GM12878 (cell line): ENCODE measurements around the gene CAMK4. TPM values are rescaled to one million over a fixed set of nuclear protein-coding genes. Genes with fewer than 3 reads are reported as not detected.

Source experiments
- ATAC-seq: fragments of 200-7000 bp; cut with Tn5 transposase; 3 replicates; pipeline ENCODE4 v1.9.1; 2020; ENCODE audit warnings: mild to moderate bottlenecking, moderate library complexity
- BruUV-seq: library from RNA; stranded (reverse); fragments of 400-500 nt; replicated peaks from 2 replicates; lab custom pipeline; 2021; lab: Mats Ljungman, UMichigan
- CTCF ChIA-PET: fragments of 300-600 bp; sonication (Branson Sonifier 250); formaldehyde crosslinking; extraction: SDS; loops from one replicate; lab custom pipeline; 2021; ENCODE audit warnings: inconsistent platforms; lab: Yijun Ruan, JAX
- POLR2A ChIA-PET: fragments of 350-600 bp; formaldehyde crosslinking; extraction: SDS; loops from one replicate; lab custom pipeline; 2021; ENCODE audit warnings: inconsistent platforms; lab: Charles Lee
- RAD21 ChIA-PET: fragments of 300-600 bp; sonication (Branson Sonifier 250); formaldehyde crosslinking; loops from one replicate; lab custom pipeline; 2023; ENCODE audit warnings: antibody characterized with exemption; ENCODE audit not compliant: unreplicated experiment; lab: Charles Lee
- SMC1A ChIA-PET: fragments of 300-600 bp; sonication (Branson Sonifier 250); formaldehyde crosslinking; loops from one replicate; lab custom pipeline; 2023; ENCODE audit not compliant: unreplicated experiment, uncharacterized antibody; lab: Charles Lee
- DNase-seq: peaks from one replicate; pipeline ENCODE4 v3.0.0-alpha.2; 2011; ENCODE audit warnings: low read depth, low spot score
- FAIRE-seq: peaks from 3 replicates; lab custom pipeline; 2011; peaks lifted over from hg19 to GRCh38; lab: Jason Lieb, UNC
- H2AFZ ChIP-seq: 2 replicates; pipeline ENCODE4 v1.6.0; 2011; ENCODE audit warnings: low read depth, low read length, control low read depth; ENCODE audit not compliant: control insufficient read depth
- H3K27ac ChIP-seq: 2 replicates; pipeline ENCODE4 v1.5.1; 2011; ENCODE audit warnings: control low read depth; ENCODE audit not compliant: control insufficient read depth, insufficient read depth
- H3K27me3 ChIP-seq, 2 experiments: replicated peaks in 1 of 2; 2 replicates each; pipeline versions ENCODE4 v1.6.0 to v1.6.1; 2011; ENCODE audit warnings: low read length in 1 of 2; ENCODE audit not compliant: control insufficient read depth in 2 of 2, insufficient read depth in 2 of 2
- H3K36me3 ChIP-seq, 2 experiments: 2 replicates each; pipeline ENCODE4 v1.5.1; 2011; ENCODE audit warnings: low read length in 1 of 2; ENCODE audit not compliant: control insufficient read depth in 2 of 2, insufficient read depth in 2 of 2
- H3K4me1 ChIP-seq: 2 replicates; pipeline ENCODE4 v1.6.1; 2011; ENCODE audit warnings: mild to moderate bottlenecking, low read length, moderate library complexity, mixed read lengths; ENCODE audit not compliant: control insufficient read depth, insufficient read depth
- H3K4me2 ChIP-seq: 2 replicates; pipeline ENCODE4 v1.6.0; 2011; ENCODE audit warnings: control low read depth; ENCODE audit not compliant: control insufficient read depth, insufficient read depth
- H3K4me3 ChIP-seq: fragments of 200-600 bp; sonication (generic); 2 replicates; pipeline ENCODE4 v1.5.1; 2016
- H3K79me2 ChIP-seq: 2 replicates; pipeline ENCODE4 v1.6.0; 2011; ENCODE audit warnings: low read length; ENCODE audit not compliant: control insufficient read depth, insufficient read depth
- H3K9ac ChIP-seq: 2 replicates; pipeline ENCODE4 v1.8.0; 2011; ENCODE audit warnings: low read length, control low read depth, mixed read lengths; ENCODE audit not compliant: control insufficient read depth, insufficient read depth
- H3K9me3 ChIP-seq: replicated peaks from 3 replicates; pipeline ENCODE4 v1.5.1; 2011; ENCODE audit warnings: mild to moderate bottlenecking, low read length; ENCODE audit not compliant: control insufficient read depth, insufficient read depth
- H4K20me1 ChIP-seq: 2 replicates; pipeline ENCODE4 v1.6.0; 2011; ENCODE audit not compliant: control insufficient read depth, insufficient read depth
- CBX5 ChIP-seq: sonication (generic); IDR thresholded peaks from 2 replicates; pipeline ENCODE4 v1.6.1; 2016; ENCODE audit warnings: low read depth, moderate library complexity, mild to moderate bottlenecking, inconsistent platforms
- CEBPZ ChIP-seq: fragments of 150-350 bp; IDR thresholded peaks from 2 replicates; pipeline ENCODE4 v1.6.1; 2016; ENCODE audit warnings: low read depth, low read length
- CHD4 ChIP-seq: fragments of 200-600 bp; sonication (generic); IDR thresholded peaks from 2 replicates; pipeline ENCODE4 v1.6.1; 2016; ENCODE audit warnings: mild to moderate bottlenecking
- EZH2 ChIP-seq: IDR thresholded peaks from 2 replicates; pipeline ENCODE4 v1.6.1; 2012; ENCODE audit warnings: low read depth, mild to moderate bottlenecking, control low read depth, inconsistent platforms, low read length, borderline replicate concordance; ENCODE audit not compliant: control insufficient read depth
- FOS ChIP-seq: IDR thresholded peaks from 3 replicates; pipeline ENCODE4 v1.6.1; 2011; ENCODE audit warnings: borderline replicate concordance; ENCODE audit not compliant: insufficient read length; ENCODE audit errors: extremely low read depth
- HDAC2 ChIP-seq: fragments of 200-600 bp; sonication (generic); IDR thresholded peaks from 2 replicates; pipeline ENCODE4 v1.6.1; 2017
- KLF5 ChIP-seq: fragments of 450-650 bp; IDR thresholded peaks from 2 replicates; pipeline ENCODE4 v1.6.1; 2014; ENCODE audit warnings: mild to moderate bottlenecking; ENCODE audit not compliant: partially characterized antibody
- MTA2 ChIP-seq: fragments of 450-650 bp; IDR thresholded peaks from 2 replicates; pipeline ENCODE4 v1.6.1; 2016; ENCODE audit warnings: low read depth, mild to moderate bottlenecking, moderate library complexity
- RAD21 ChIP-seq: IDR thresholded peaks from 2 replicates; pipeline ENCODE4 v1.6.1; 2011; ENCODE audit warnings: mild to moderate bottlenecking, low read depth, low read length, moderate library complexity; ENCODE audit not compliant: insufficient read depth
- SMAD1 ChIP-seq: fragments of 450-650 bp; IDR thresholded peaks from 2 replicates; pipeline ENCODE4 v1.6.1; 2018; ENCODE audit warnings: mild to moderate bottlenecking, low read depth; ENCODE audit not compliant: partially characterized antibody
- SMC3 ChIP-seq: IDR thresholded peaks from 2 replicates; pipeline ENCODE4 v1.6.1; 2011; ENCODE audit warnings: low read length, improper control_type of control experiment, borderline replicate concordance
- TAF1 ChIP-seq: IDR thresholded peaks from 2 replicates; pipeline ENCODE4 v1.6.1; 2011; ENCODE audit warnings: mild to moderate bottlenecking, low read depth, low read length, borderline replicate concordance
- TARDBP ChIP-seq: IDR thresholded peaks from 2 replicates; pipeline ENCODE4 v1.6.1; 2016; ENCODE audit warnings: borderline replicate concordance
- ZBED1 ChIP-seq: IDR thresholded peaks from 2 replicates; pipeline ENCODE4 v1.6.1; 2016; ENCODE audit warnings: borderline replicate concordance
- ZNF622 ChIP-seq: fragments of 450-650 bp; IDR thresholded peaks from 2 replicates; pipeline ENCODE4 v1.6.1; 2017; ENCODE audit warnings: mild to moderate bottlenecking, inconsistent platforms
- WGBS: methylation state at CpG from one replicate; pipeline ENCODE4 v1.1.6; 2016; ENCODE audit warnings: low lambda C conversion rate; ENCODE audit not compliant: insufficient replicate concordance, insufficient coverage; ENCODE audit errors: missing lambda C conversion rate; 5-methylcytosine and 5-hydroxymethylcytosine counted together
- in situ Hi-C: fragments of 300-500 bp; cut with MboI; formaldehyde crosslinking; loops from 9 replicates; pipeline ENCODE4 v1.14.3; 2018; ENCODE audit warnings: mixed read lengths
- intact Hi-C: fragments of 100-400 bp; cut with micrococcal nuclease; formaldehyde crosslinking; loops from one replicate; pipeline ENCODE4 v1.14.2; 2022; ENCODE audit not compliant: unreplicated experiment
- polyA plus RNA-seq, 11 experiments: library from polyadenylated mRNA; depleted of rRNA in 4 of 11; unstranded in 6 of 11; stranded (reverse) in 5 of 11; fragments of >200 nt; fragmentation: Nextera tagmentation in 4 of 11; fragmentation: Illumina TruSeq in 1 of 11; extraction: Ambion mirVana in 4 of 11; extraction: Trizol in 1 of 11; gene quantifications; 1 replicate in 1 of 11; 2 replicates in 10 of 11; pipeline versions ENCODE4 v1.2.1 to v1.2.3, GENCODE V29; 2011 to 2016; ENCODE audit warnings: inconsistent platforms in 2 of 11, missing spikeins in 2 of 11, low read depth in 1 of 11
- total RNA-seq, 4 experiments: library from RNA; depleted of rRNA in 3 of 4; stranded (reverse); fragments of >200 nt in 3 of 4; fragmentation: Illumina TruSeq in 1 of 4; extraction: Trizol in 1 of 4; gene quantifications; 2 replicates each; pipeline versions ENCODE4 v1.2.1 to v1.2.3, GENCODE V29; 2013 to 2021
- TF ChIP-seq, protein P1 (sequence below): fragments of 450-650 bp; formaldehyde crosslinking; IDR thresholded peaks from 2 replicates; pipeline ENCODE4 v1.5.0; 2022; ENCODE audit warnings: mild to moderate bottlenecking, missing genetic modification characterization

The CAMK4 gene
- total and polyA plus RNA-seq, 10 of the 15 experiments (the other 5 are each of a cell fraction or from before 2014, with no cell fraction given) = 13.3 to 51.9 (median 35.3) TPM

- TF ChIP-seq CEBPZ = no peak
- TF ChIP-seq, protein P1, sequence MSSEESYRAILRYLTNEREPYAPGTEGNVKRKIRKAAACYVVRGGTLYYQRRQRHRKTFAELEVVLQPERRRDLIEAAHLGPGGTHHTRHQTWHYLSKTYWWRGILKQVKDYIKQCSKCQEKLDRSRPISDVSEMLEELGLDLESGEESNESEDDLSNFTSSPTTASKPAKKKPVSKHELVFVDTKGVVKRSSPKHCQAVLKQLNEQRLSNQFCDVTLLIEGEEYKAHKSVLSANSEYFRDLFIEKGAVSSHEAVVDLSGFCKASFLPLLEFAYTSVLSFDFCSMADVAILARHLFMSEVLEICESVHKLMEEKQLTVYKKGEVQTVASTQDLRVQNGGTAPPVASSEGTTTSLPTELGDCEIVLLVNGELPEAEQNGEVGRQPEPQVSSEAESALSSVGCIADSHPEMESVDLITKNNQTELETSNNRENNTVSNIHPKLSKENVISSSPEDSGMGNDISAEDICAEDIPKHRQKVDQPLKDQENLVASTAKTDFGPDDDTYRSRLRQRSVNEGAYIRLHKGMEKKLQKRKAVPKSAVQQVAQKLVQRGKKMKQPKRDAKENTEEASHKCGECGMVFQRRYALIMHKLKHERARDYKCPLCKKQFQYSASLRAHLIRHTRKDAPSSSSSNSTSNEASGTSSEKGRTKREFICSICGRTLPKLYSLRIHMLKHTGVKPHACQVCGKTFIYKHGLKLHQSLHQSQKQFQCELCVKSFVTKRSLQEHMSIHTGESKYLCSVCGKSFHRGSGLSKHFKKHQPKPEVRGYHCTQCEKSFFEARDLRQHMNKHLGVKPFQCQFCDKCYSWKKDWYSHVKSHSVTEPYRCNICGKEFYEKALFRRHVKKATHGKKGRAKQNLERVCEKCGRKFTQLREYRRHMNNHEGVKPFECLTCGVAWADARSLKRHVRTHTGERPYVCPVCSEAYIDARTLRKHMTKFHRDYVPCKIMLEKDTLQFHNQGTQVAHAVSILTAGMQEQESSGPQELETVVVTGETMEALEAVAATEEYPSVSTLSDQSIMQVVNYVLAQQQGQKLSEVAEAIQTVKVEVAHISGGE = no peak
- no peak for TF ChIP-seq TARDBP
- no peak for TF ChIP-seq CHD4
- TF ChIP-seq, all 136 proteins: peak for 0
Measured at GRCh38 chr5:111321376-111321775, 97.2 kb downstream of the CAMK4 start (continued).

DNA sequence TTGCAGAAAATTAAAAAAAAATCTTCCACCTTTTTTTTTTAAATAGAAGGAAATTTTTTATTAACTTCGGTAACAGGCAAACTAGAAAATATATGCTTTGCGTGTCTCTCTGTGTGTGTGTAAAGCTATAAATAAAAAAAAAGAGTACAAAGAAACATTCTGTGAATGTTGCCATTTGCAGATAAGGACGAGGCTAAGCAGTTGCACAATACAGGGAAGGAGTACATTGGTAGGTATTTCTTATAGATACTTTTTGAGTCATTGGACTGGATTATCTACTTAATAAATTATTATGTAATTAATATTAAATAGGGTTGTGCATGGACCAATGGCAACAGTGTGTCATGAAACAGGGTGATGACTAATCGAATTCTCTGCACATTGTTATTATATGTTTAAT is 102.4 kb downstream of the CAMK4 start:
- in situ Hi-C loops = no loop called here
- Histone ChIP-seq H4K20me1 (no peaks in the 10 kb centered on the region), H2AFZ (no peak overlapping the region), H3K9me3 (peaks cover 5% of the 10 kb centered on the region), H3K9ac (no peak overlapping the region), H3K4me1 (no peaks in the 10 kb centered on the region), H3K27me3 (no peaks in the 10 kb centered on the region), H3K27ac (no peak overlapping the region), H3K4me2 (no peak overlapping the region), H3K4me3 (no peak overlapping the region), H3K79me2 (no peaks in the 10 kb centered on the region; the same call in 1 of the 2 replicates), H3K36me3 (no peaks in the 10 kb centered on the region; a peak in 1 of 4 replicates)
- 84% methylated on average over 4 of the region's 4 CpGs for WGBS
- ChIA-PET SMC1A (no interaction called here), POLR2A (no interaction called here), CTCF (no interaction called here), RAD21 (no interaction called here)
- ATAC-seq = no peak
- no peak for DNase-seq
- no peak for TF ChIP-seq SMAD1
- TF ChIP-seq MTA2 = no peak
- TF ChIP-seq CBX5 = no peak
- TF ChIP-seq KLF5 = no peak
- no peak for TF ChIP-seq EZH2
- TF ChIP-seq RAD21 = no peak
- no peak for TF ChIP-seq TAF1
- TF ChIP-seq ZBED1 = no peak
- TF ChIP-seq SMC3 = no peak
- no peak for TF ChIP-seq HDAC2
- TF ChIP-seq ZNF622 = no peak
- no peak for TF ChIP-seq FOS
- intact Hi-C loops = no loop called here
- BruUV-seq = no TSS peak
- no peak for FAIRE-seq
